ENCODE data around the gene NFE2L2. TPM values are rescaled to one million over a fixed set of nuclear protein-coding genes. Genes with fewer than 3 reads are reported as not detected.
"Not testable (repeated sequence)": the region's sequence is repeated elsewhere in the genome, so short reads cannot be mapped to it uniquely, and the experiment has no call there.

The NFE2L2 gene
- total RNA-seq, 1 donor from 2014 or later: 179 TPM

DNA sequence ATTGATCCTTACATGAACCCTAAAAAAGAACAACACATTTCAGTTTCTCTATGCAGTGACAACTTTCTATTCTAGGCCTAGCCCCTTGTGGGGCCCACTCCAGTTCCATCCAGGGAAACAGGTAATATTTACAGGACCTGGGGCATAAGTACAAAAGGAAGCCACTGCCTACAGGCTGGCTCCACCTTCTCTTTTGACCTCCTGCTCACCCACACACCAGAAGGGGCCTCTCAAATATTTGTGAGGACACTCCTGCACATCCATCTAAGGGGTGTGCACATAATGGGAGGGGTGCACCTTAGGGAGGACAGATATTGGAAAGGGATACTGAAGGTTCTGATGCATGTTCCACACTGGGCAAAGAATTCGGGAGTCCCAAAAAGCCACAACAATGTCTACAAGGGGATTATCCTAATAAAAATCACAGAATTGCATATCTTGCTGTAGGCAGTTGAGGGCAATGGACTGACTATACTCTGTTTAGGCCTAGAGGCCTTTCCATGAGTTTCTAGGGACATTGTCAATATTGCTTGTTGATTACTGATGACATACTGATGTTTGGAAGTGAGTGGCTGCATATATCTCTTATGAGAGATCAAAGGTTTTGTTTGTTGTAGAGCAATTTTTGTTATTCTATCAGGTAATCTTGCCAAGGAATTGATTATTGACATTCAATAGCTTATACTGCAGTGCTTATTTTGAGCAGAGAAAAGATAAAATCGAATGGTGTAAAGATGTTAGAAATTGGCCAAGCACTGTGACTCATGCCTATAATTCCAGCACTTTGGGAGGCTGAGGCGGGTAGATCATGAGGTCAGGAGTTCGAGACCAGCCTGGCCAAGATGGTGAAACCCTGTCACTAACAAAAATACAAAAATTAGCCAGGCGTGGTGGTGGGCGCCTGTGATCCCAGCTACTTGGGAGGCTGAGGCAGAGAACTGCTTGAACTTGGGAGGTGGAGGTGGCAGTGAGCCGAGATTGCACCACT is 75.8 kb downstream of the NFE2L2 start:
- ATAC-seq: no peak

DNA sequence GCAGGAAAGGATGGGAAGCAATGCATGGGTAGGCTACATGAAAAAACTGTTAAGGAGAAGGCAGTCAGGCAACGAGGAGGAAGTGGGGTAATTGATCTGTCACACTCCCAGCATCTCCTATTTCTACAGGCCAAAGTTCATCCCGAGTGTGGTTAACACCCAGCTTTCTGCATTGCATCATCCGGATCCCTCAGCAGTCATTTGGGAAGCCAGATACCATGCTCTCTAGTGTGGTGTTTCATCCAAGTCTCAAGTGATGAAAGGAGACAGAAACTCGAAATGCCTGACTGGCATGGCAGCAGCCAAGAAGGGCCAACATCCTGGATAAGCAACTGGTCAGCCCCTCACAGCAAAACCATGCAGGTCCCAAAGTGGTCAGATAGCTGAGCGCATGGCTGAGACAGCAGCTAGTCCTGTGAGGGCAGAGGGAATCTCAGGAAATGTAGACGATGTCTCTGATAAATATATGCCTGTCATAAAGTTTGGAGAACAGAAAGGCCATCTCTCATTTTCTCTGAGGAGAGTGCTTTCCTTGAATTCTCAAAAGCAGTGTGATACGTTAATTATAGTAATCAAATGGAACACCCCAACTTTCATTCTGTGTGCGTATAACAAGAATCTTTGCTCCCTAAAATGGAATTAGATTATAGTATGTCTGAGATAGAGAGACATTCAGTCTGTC is 76.8 kb downstream of the NFE2L2 start:
- peak; percentile 42 for ATAC-seq

DNA sequence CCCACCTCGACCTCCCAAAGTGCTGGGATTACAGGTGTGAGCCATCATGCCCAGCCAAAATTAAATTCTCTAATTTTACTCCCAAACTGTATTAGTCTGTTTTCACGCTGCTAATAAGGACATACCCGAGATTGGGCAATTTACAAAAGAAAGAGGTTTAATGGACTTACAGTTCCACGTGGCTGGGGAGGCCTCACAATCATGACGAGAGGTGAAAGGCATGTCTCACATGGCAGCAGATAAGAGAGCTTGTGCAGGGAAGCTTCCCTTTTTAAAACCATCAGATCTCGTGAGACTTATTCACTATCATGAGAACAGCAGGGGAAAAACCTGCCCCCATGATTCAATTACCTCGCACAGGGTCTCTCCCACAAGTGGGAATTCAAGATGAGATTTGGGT is 78.5 kb downstream of the NFE2L2 start:
- not testable (repeated sequence) for ATAC-seq

DNA sequence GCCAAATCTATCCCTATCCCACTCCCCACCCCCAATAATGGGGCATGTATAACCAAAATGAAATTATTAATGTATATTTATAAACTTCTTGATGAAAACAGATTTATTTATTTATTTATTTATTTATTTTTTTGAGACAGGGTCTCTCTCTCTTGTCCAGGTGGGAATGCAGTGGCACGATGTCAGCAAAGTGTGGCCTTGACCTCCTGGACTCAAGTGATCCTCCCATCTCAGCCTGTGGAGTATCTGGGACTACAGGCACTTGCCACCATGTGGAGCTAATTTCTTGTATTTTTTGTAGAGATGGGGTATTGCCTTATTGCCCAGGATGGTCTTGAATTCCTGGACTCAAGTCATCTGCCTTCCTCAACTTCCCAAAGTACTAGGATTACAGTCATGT is 79.9 kb downstream of the NFE2L2 start:
- ATAC-seq: no peak

DNA sequence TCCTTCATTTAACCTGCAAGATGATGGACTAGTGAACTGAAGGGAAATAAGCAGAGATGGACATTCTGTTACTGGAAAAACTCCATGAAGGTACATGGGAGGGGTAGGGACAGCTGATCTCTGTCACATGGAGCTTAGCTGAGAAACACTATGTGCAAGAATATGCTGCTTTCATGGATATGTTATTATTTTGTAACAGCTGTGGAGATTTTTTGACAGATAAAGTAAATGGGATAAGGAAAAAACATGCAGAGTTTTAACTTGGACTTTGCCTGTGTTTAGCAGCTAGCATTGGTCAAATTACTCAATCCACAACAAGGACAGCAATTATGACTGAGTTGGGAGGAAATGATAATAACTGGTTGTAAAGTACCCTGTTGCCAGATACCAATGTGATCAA is 80.7 kb downstream of the NFE2L2 start:
- no peak for ATAC-seq

Other genes with a start within 250 kb of the NFE2L2 start
- gene HNRNPA3, start 51.9 kb downstream of the NFE2L2 start, total RNA-seq: 142 TPM
- 38.1 TPM for gene AGPS, start 128.0 kb upstream of the NFE2L2 start, total RNA-seq

All from esophagus mucosa (tissue), 1 donor.